Activated naive CD4-positive, alpha-beta T cell treated with anti-CD3 and anti-CD28 coated beads for 36 hours (primary cell): ENCODE data around the gene MTG1. TPM values are rescaled to one million over a fixed set of nuclear protein-coding genes. Genes with fewer than 3 reads are reported as not detected.
"Not testable (repeated sequence)": the region's sequence is repeated elsewhere in the genome, so short reads cannot be mapped to it uniquely, and the experiment has no call there.

ENCODE experiments used
- CTCF ChIA-PET: fragments of 350-600 bp; sonication (Branson Sonifier 250); formaldehyde crosslinking; loops from one replicate; lab custom pipeline; 2021; ENCODE audit warnings: antibody characterized with exemption; lab: Charles Lee
- DNase-seq: peaks from one replicate; pipeline ENCODE4 v3.0.0-alpha.2; 2020
- H3K27ac Mint-ChIP-seq: one replicate; pipeline ENCODE4 v1.8.0; 2021; ENCODE audit warnings: mild to moderate bottlenecking, mixed read lengths
- H3K27me3 Mint-ChIP-seq: one replicate; pipeline ENCODE4 v1.8.0; 2021; ENCODE audit warnings: low read depth, mixed read lengths
- H3K36me3 Mint-ChIP-seq: one replicate; pipeline ENCODE4 v1.8.0; 2021; ENCODE audit warnings: low read depth, mixed read lengths
- H3K4me1 Mint-ChIP-seq: one replicate; pipeline ENCODE4 v1.8.0; 2021; ENCODE audit warnings: low read depth, mixed read lengths
- H3K4me3 Mint-ChIP-seq: one replicate; pipeline ENCODE4 v1.8.0; 2021; ENCODE audit warnings: mild to moderate bottlenecking, moderate library complexity, mixed read lengths
- H3K9me3 Mint-ChIP-seq: one replicate; pipeline ENCODE4 v1.8.0; 2021; ENCODE audit warnings: mixed read lengths
- intact Hi-C: fragments of 100-400 bp; cut with micrococcal nuclease; formaldehyde crosslinking; loops from one replicate; pipeline ENCODE4 v1.15.1; 2023
- microRNA-seq: library from miRNA; unstranded; fragments of <30 nt; microRNA quantifications from one replicate; pipeline ENCODE4 v1.2.0, GENCODE V29; 2022; ENCODE audit warnings: borderline microRNAs expressed, borderline replicate concordance
- total RNA-seq, 2 experiments: library from RNA; stranded (reverse); gene quantifications; one replicate each; pipeline ENCODE4 v1.2.3, GENCODE V29; 2021

MTG1 gene
- total RNA-seq, 2 experiments from 2014 or later: 31.6 to 32.9 TPM

DNA sequence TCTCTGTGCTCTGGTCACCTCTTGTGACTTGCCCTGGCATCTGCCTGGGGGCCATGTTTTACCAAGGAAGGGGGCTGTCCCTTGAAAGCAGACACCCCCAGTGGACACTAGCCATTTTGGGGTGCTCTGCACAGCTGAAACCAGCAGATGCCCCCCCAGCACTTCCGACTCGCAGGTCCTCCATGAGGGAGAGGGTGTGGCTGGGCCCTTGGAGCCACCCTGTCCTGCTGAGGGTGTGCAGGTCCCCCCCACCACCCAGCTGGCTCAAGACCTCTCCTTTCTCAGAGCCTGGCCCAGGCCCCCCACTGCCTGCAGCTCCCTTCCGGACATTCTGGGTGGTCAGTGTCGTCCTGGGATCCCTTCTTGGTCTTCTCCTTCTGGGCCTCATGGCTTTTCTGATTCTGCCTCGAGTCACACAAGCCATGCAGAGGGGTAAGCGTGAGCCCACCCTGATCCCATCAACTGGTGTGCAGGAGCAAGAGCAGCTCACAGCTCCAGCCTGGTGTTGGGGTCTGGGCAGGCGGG lies 72.1 kb downstream of the MTG1 start:
- Mint-ChIP-seq H3K27me3 (no peaks in the 10 kb centered on the region), H3K27ac (no peak overlapping the region), H3K4me1 (no peaks in the 10 kb centered on the region), H3K36me3 (peaks cover 16% of the 10 kb centered on the region), H3K4me3 (no peak overlapping the region), H3K9me3 (peaks cover 6% of the 10 kb centered on the region)
- no peak for DNase-seq
- CTCF ChIA-PET: no interaction called here
- intact Hi-C loops: no loop called here

DNA sequence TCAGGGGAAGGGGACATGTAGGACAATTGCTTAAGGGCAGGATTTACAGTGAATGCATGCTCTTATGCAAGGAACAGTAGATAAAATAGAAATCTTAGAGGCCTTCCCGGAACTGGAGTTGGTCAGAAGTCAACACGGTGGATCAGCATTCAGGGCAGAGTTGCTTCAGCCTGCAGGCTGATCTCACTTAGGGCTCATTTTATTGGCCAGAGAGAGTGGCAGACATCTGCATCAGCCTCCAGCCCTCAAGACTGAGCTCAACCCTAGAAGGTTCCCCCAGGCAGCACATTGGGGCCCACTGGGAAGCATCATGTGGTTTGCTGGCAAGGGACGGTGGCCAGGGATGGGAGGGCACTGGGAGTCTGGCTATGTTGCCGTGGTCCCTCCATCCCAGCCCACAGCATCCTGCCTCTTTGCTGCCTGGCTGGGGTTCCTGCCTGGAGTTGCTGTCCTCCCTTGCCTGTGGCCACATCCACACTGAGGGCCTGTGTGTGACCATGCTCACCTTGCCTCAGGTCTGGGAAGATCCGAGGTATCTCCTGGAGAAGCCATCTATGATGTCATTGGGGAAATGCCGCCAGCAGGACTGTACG lies 72.8 kb downstream of the MTG1 start:
- Mint-ChIP-seq H3K9me3 (peaks cover 6% of the 10 kb centered on the region), H3K27ac (no peak overlapping the region), H3K4me3 (no peak overlapping the region), H3K36me3 (peaks cover 16% of the 10 kb centered on the region), H3K27me3 (no peaks in the 10 kb centered on the region), H3K4me1 (no peaks in the 10 kb centered on the region)
- CTCF ChIA-PET: no interaction called here
- DNase-seq: no peak
- intact Hi-C loops: no loop called here

DNA sequence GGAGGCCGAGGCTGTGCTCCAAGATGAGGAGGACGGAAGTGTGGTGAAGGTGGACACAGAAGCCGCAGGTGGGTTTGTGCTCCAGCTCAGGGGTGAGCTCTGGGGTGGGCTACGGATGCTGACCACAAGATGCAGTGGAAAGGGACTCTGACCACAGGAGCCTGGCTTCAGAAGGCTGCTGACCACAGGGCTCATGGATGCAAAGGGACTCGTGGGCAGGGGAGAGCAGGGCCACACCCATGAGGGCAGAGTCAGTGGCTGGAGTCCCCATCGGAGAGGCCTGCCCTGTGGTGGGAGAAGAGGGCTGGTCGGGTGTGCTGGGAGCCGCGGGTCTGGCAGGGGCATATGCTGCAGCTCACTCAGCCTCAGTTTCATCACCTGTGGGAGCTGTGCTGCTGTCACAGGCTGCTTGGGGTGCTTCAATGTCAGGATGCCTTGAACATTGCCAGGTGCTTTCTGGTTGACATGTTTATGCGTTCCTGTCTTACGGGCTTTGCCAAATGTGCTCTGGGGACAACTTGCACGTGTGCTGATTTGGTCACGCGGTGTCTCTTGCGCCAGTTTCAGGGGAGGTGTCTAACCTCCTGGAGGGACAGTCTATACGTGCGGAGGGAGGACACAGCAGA lies 73.4 kb downstream of the MTG1 start:
- CTCF ChIA-PET: no interaction called here
- DNase-seq: no peak
- H3K27me3 Mint-ChIP-seq: no peaks in the 10 kb centered on the region
- peaks cover 6% of the 10 kb centered on the region for H3K9me3 Mint-ChIP-seq
- intact Hi-C loops: no loop called here
- no peak overlapping the region for H3K27ac Mint-ChIP-seq
- H3K36me3 Mint-ChIP-seq: peaks cover 16% of the 10 kb centered on the region
- no peaks in the 10 kb centered on the region for H3K4me1 Mint-ChIP-seq
- H3K4me3 Mint-ChIP-seq: no peak overlapping the region

DNA sequence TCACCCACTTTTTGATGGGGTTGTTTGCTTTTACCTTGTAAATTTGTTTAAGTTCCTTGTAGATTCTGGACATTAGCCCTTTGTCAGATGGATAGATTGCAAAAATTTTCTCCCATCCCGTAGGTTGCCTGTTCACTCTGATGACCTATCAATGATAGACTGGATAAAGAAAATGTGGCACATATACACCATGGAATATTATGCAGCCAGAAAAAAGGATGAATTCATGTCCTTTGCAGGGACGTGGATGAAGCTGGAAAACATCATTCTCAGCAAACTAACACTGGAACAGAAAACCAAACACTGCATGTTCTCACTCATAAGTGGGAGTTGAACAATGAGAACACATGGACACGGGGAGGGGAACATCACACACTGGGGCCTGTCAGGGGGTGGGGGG lies 75.2 kb downstream of the MTG1 start:
- intact Hi-C loops, H3K27ac Mint-ChIP-seq, H3K4me3 Mint-ChIP-seq, H3K27me3 Mint-ChIP-seq, H3K4me1 Mint-ChIP-seq, DNase-seq, H3K9me3 Mint-ChIP-seq, CTCF ChIA-PET: not testable (repeated sequence)
- peaks cover 16% of the 10 kb centered on the region for H3K36me3 Mint-ChIP-seq

DNA sequence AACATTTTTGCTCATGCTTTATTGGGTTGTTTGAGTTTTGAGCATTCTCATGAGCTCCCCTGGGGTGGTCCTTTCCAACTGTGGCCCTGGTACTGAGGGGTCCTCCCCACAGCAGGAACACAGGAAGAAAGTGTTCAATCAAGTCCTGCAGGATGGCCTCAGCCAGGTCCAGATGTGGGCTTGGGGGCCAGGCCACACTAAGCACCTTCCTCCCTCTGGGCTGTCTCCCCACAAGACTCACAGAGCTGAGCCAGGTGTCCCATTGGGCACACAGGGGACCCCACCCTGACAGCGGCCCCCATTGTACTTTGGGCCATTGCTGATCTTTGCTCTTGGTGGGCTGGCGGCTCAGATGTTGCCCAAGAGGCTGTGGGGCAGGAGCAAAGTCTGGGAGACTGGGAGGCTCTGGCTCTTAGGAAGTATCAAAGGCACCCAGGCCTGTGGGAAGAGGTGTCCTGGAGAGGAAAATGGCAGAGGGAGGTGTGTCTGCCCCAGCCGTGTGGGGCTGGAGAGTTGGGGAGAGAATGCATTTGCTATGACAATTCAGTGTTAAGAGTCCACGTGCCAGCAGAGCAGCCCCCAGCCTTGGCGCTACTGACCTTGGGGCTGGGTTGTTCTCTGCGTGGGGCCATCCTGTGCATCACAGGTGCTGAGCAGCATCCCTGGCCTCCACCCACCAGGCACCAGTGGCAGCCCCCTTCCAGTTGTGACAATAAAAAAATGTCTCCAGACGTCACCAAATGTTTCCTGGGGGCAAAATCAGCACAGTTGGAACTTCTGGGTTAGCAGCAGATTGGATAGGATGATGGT lies 77.5 kb downstream of the MTG1 start:
- intact Hi-C loops: no loop called here

More for the DNA sequence above, 77.5 kb downstream of the MTG1 start:
- peaks cover 6% of the 10 kb centered on the region for H3K9me3 Mint-ChIP-seq
- peaks cover 13% of the 10 kb centered on the region for H3K4me1 Mint-ChIP-seq
- H3K27ac Mint-ChIP-seq: no peak overlapping the region
- no peak overlapping the region for H3K4me3 Mint-ChIP-seq
- CTCF ChIA-PET: no interaction called here
- H3K27me3 Mint-ChIP-seq: no peaks in the 10 kb centered on the region
- peaks cover 16% of the 10 kb centered on the region for H3K36me3 Mint-ChIP-seq
- DNase-seq: no peak

Small RNA genes lying within 50 kb of the gene (microRNA-seq; reads per million reads assigned to microRNA genes)
- gene MIR3944: 2.7 reads per million

Other genes with a start within 250 kb of the MTG1 start
- not detected for gene KNDC1, start 233.9 kb upstream of the MTG1 start, total RNA-seq
- gene UTF1, start 163.9 kb upstream of the MTG1 start, total RNA-seq: not detected
- not detected for gene VENTX, start 156.3 kb upstream of the MTG1 start, total RNA-seq
- gene ADAM8, start 117.3 kb upstream of the MTG1 start, total RNA-seq: 100 to 1,000 TPM; 112 to 120 TPM
- 10 to 100 TPM; 47.9 to 56.1 TPM for gene TUBGCP2, start 85.3 kb upstream of the MTG1 start, total RNA-seq
- 10 to 100 TPM; 37.1 to 39.4 TPM for gene ZNF511, start 85.2 kb upstream of the MTG1 start, total RNA-seq
- not detected for gene CALY, start 57.3 kb upstream of the MTG1 start, total RNA-seq
- not detected for gene PRAP1, start 46.8 kb upstream of the MTG1 start, total RNA-seq
- gene FUOM, start 36.1 kb upstream of the MTG1 start, total RNA-seq: 10 to 100 TPM; 29.9 to 34.9 TPM
- gene ECHS1, start 20.8 kb upstream of the MTG1 start, total RNA-seq: 10 to 100 TPM; 45.8 to 48.7 TPM
- 1 to 10 TPM; 4.4 to 5.0 TPM for gene PAOX, start 14.9 kb upstream of the MTG1 start, total RNA-seq
- not detected for gene SPRN, start 30.5 kb downstream of the MTG1 start, total RNA-seq
- 1 to 10 TPM; 1.5 to 1.6 TPM for gene SCART1, start 59.8 kb downstream of the MTG1 start, total RNA-seq
- gene CYP2E1, start 133.2 kb downstream of the MTG1 start, total RNA-seq: under 1 TPM in 1 of 2 experiments, not detected in 1; 0.42 TPM
- gene SYCE1, start 171.4 kb downstream of the MTG1 start, total RNA-seq: under 1 TPM in 1 of 2 experiments, not detected in 1; 0.17 TPM
- not detected for gene FRG2B, start 232.6 kb downstream of the MTG1 start, total RNA-seq